Fibroblast of villous mesenchyme (primary cell): ENCODE data around the gene CAMKK1. TPM values are rescaled to one million over a fixed set of nuclear protein-coding genes. Genes with fewer than 3 reads are reported as not detected.

Source experiments
- DNase-seq: peaks from one replicate; pipeline ENCODE4 v3.0.0-alpha.2; 2010; ENCODE audit warnings: low read depth
- H3K4me3 ChIP-seq: 2 replicates; pipeline ENCODE4 v1.5.1; 2011; ENCODE audit warnings: low read depth, mild to moderate bottlenecking, low read length
- CTCF ChIP-seq: IDR thresholded peaks from 2 replicates; pipeline ENCODE4 v1.5.1; 2012; ENCODE audit warnings: low read depth, mild to moderate bottlenecking, low read length; ENCODE audit not compliant: insufficient read depth
- total RNA-seq: library from RNA; depleted of rRNA; stranded (reverse); fragments of >200 nt; gene quantifications from 2 replicates; pipeline ENCODE4 v1.2.3, GENCODE V29; 2012

The CAMKK1 gene
- total RNA-seq, 1 donor: 2.2 TPM

- TF ChIP-seq CTCF: no peak
- peak; percentile 79 for DNase-seq
- H3K4me3 ChIP-seq: no peak overlapping the region
Observed at GRCh38 chr17:3917391-3917931, 24.6 kb upstream of the CAMKK1 start.

DNA sequence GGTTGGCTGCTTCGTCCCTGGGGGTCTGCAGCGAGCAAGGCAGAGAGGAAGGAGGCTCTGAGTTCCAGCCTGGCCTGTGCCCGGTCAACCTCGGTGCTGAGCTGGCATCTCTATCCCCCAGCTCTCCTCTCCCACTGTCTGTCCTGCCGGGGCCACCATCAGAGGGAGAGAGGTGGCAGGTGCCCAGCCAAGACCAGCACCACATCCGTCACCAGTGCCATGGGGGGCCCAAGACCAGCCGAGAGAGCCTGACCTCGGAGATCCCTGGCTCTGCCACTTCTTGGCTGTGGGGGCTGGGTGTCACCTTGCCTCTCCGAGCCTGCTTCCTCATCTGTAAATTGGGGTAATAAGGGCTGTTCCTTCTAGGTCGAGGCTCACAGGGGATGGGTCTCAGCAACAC lies 24.0 kb upstream of the CAMKK1 start:
- no peak overlapping the region for H3K4me3 ChIP-seq
- no peak for DNase-seq
- no peak for TF ChIP-seq CTCF

DNA sequence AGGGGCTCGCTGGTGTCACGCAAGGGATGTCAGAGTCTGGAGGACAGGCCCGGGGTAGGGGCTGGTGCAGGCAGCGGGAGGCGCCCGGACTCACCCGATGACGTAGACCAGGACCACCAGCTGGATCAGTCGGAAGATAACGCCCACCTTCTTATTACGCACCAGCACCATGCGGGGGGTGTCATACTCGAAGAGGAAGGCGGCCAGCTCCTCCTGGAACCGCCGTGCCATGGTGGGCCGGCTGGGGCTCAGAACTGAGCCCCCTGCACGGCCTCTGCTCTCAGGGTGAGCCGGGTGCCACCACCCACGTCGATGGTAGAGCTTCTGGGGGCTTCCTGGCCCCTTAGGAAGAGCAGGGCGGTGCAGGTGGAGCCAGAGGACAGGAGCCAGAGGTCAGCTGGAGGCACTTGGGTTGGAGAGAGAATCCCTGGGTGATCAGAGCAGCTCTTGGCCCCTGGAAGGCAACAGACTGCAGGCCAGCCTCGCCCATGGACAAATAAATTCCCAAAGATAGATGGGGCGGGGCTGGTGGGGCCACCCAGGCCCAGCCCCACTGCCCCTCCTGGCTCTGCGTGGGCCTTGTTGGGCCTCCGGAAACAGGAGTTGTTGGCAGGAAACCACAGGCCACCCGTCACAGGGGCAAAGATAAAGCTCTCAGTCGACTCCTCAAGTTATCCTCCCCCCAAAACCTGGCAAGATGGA lies 23.3 kb upstream of the CAMKK1 start, which contains the start of gene P2RX1:
P2RX1 (minus strand) TSS at position 471 of the 702 bp plus-strand sequence; CDS start at position 231, 240 bp downstream.
- DNase-seq: peak; percentile 71
- TF ChIP-seq CTCF: no peak
- H3K4me3 ChIP-seq: peak within 1 kb of the TSS; percentile 13

DNA sequence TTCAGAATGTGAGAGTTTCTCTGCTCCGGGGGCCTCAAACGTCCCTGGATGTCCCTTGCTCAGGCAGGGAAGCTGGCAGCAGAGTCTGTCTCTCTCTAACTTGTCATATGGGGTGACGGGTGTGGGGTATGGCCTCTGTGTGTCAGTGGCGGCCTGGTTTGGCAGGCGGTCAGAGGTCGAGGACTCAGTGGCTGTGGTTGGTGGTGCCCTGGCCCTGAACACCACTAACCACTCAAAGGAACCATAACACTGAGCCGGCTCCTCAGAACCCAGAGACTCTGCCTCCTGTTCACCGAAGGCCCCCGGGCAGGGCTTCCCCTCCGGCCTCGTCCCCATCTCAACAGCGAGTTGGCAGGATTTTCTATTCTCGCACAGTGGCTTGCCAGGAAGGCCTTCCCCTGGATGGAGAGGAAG lies 22.7 kb upstream of the CAMKK1 start:
- no peak for TF ChIP-seq CTCF
- no peak for DNase-seq
- H3K4me3 ChIP-seq: peak overlapping the region; percentile 13

DNA sequence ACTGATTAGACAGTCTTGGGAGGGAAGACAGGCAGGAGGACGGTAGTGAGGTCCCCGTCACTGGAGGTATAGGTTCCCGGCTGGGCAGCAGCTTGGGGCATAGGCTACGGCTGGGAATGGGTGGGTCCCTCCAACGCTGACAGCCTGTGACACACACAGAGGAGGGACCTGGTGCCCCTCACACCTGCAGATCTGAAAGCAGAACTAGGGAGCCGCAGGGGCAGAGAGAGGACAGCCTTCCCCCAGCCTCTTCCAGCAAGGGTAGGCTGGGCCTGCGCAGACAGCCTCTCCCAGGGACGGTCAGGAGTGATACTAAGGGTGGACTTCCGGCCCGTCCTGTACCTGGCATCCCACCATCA lies 21.4 kb upstream of the CAMKK1 start:
- no peak for TF ChIP-seq CTCF
- no peak overlapping the region for H3K4me3 ChIP-seq
- DNase-seq: no peak

DNA sequence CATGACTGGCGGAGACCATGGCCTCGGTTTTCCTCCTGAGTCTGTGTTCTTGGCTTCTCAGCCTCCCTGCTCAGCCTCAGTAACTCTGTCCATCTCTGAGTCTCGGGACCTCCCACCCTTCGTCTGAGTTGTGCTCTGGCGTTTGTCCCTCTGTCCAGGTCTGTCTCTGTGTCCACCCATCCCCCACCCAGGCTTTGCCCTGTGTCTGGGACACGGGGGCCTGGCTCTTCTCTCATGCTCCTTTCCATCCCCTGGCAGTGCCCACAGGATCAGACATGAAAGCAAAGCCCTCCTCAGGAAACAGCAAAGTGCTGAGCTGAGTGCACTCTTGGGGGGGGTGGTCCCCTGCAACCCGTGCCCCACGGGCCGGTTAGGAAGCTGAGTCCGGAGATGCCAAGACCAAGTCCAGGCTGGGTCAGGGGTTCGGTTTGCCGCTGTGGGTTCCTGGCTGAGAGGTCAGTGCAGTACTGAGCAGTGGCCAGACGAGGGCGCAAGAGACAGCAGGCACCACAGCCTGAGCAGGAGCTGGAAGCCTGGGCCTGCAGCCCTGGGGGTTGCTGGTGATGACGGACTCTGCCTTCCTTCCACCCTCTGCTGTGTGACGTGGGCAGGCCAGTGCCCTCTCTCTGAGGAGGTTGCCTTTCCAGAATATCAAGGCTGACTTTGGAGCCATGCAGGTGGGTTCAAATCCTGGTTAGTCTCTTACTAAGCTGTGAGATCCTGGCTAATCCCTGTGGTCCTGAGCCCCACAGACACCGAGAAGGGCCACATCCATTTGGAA lies 20.9 kb upstream of the CAMKK1 start:
- peak; percentile 99 for TF ChIP-seq CTCF
- no peak overlapping the region for H3K4me3 ChIP-seq
- peak; percentile 74 for DNase-seq
